Activated naive CD4-positive, alpha-beta T cell treated with anti-CD3 and anti-CD28 coated beads for 36 hours (primary cell): ENCODE results near the gene CLEC18B. TPM values are rescaled to one million over a fixed set of nuclear protein-coding genes. Genes with fewer than 3 reads are reported as not detected.
"Not testable (repeated sequence)": the region's sequence is repeated elsewhere in the genome, so short reads cannot be mapped to it uniquely, and the experiment has no call there.

ENCODE experiments used
- CTCF ChIA-PET: fragments of 350-600 bp; sonication (Branson Sonifier 250); formaldehyde crosslinking; loops from one replicate; lab custom pipeline; 2021; ENCODE audit warnings: antibody characterized with exemption; lab: Charles Lee
- DNase-seq: peaks from one replicate; pipeline ENCODE4 v3.0.0-alpha.2; 2020
- H3K27ac Mint-ChIP-seq: one replicate; pipeline ENCODE4 v1.8.0; 2021; ENCODE audit warnings: mild to moderate bottlenecking, mixed read lengths
- H3K27me3 Mint-ChIP-seq: one replicate; pipeline ENCODE4 v1.8.0; 2021; ENCODE audit warnings: low read depth, mixed read lengths
- H3K36me3 Mint-ChIP-seq: one replicate; pipeline ENCODE4 v1.8.0; 2021; ENCODE audit warnings: low read depth, mixed read lengths
- H3K4me1 Mint-ChIP-seq: one replicate; pipeline ENCODE4 v1.8.0; 2021; ENCODE audit warnings: low read depth, mixed read lengths
- H3K4me3 Mint-ChIP-seq: one replicate; pipeline ENCODE4 v1.8.0; 2021; ENCODE audit warnings: mild to moderate bottlenecking, moderate library complexity, mixed read lengths
- H3K9me3 Mint-ChIP-seq: one replicate; pipeline ENCODE4 v1.8.0; 2021; ENCODE audit warnings: mixed read lengths
- intact Hi-C: fragments of 100-400 bp; cut with micrococcal nuclease; formaldehyde crosslinking; loops from one replicate; pipeline ENCODE4 v1.15.1; 2023
- total RNA-seq, 2 experiments: library from RNA; stranded (reverse); gene quantifications; one replicate each; pipeline ENCODE4 v1.2.3, GENCODE V29; 2021

Gene CLEC18B
- total RNA-seq, 2 experiments from 2014 or later, result not detected

DNA sequence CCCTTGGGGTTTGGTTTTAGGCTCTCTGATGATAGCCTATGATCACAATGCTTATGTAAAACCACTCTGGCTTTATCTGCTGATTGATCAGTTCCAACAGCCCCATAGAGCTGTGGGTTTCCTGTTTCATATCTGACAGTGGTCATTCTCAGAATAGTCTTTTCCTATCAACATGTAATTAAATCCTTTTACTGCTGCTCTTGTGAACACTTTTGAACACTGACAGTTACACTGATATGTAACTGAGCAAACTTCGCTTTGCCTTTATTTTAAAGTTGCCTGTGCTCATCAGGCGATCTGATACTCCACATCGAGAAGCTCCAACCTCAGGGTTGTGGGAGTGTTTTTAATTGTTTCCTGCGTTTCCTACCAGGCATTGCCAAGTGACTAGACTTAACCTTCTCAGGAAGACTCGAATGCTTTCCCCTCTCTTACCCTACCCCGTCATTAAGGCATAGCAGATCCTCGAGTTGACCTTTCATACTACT, 17.3 kb upstream of the CLEC18B start:
- Mint-ChIP-seq H3K27me3 (no peaks in the 10 kb centered on the region), H3K9me3 (peaks cover 14% of the 10 kb centered on the region), H3K27ac (no peak overlapping the region), H3K4me1 (peaks cover 9% of the 10 kb centered on the region), H3K36me3 (peaks cover 14% of the 10 kb centered on the region), H3K4me3 (no peak overlapping the region)
- CTCF ChIA-PET, result interaction anchor here (0.6 kb wide), 2 partner anchors 11 to 224 kb away, joined by 3 to 4 read pairs; no protein-coding TSS in a partner anchor
- intact Hi-C loops, result no loop called here
- DNase-seq, result no peak

GRCh38 chr16:74431516-74431915, 10.2 kb upstream of the CLEC18B start:
- no peak for DNase-seq
- no peaks in the 10 kb centered on the region for H3K4me1 Mint-ChIP-seq
- no peak overlapping the region for H3K4me3 Mint-ChIP-seq
- CTCF ChIA-PET, result interaction anchor here (0.6 to 0.8 kb wide), 2 partner anchors 50 to 120 kb away, joined by 3 to 4 read pairs; no protein-coding TSS in a partner anchor
- no peaks in the 10 kb centered on the region for H3K36me3 Mint-ChIP-seq
- H3K9me3 Mint-ChIP-seq, result peaks cover 9% of the 10 kb centered on the region
- H3K27me3 Mint-ChIP-seq, result no peaks in the 10 kb centered on the region
- no peak overlapping the region for H3K27ac Mint-ChIP-seq
- intact Hi-C loops, result loop anchor here (2.0 to 5.0 kb wide), 2 partner anchors 64 to 123 kb away; no protein-coding TSS in a partner anchor

- intact Hi-C loops, result loop anchor here (2.0 to 5.0 kb wide), 2 partner anchors 63 to 121 kb away; no protein-coding TSS in a partner anchor
- H3K36me3 Mint-ChIP-seq, H3K27ac Mint-ChIP-seq, H3K9me3 Mint-ChIP-seq, CTCF ChIA-PET, H3K4me3 Mint-ChIP-seq, H3K27me3 Mint-ChIP-seq, H3K4me1 Mint-ChIP-seq: not testable (repeated sequence)
- peak; percentile 66 for DNase-seq
Measured at GRCh38 chr16:74430036-74430712, 8.9 kb upstream of the CLEC18B start.

DNA sequence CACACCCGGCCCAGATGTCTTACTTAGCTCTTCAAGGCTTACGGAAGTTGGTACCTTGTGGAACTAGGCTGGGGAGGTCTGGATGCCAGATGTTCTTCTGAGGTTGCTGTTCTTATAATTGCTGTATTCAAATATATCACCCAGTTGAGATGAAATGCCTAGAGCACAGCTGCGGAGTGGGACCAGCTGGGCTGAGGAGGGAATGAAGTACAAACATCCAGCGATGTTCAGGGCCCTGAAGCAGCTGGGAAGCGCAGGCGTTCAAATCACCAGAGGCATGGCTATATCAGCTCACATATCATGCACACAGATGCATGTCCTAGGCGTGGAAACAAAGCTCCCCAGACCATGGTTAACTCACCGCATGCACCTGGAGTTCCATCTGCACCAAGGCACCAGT, 7.2 kb upstream of the CLEC18B start:
- DNase-seq, H3K4me3 Mint-ChIP-seq, H3K9me3 Mint-ChIP-seq, intact Hi-C loops, H3K4me1 Mint-ChIP-seq, H3K27ac Mint-ChIP-seq, H3K36me3 Mint-ChIP-seq, CTCF ChIA-PET, H3K27me3 Mint-ChIP-seq: not testable (repeated sequence)

DNA sequence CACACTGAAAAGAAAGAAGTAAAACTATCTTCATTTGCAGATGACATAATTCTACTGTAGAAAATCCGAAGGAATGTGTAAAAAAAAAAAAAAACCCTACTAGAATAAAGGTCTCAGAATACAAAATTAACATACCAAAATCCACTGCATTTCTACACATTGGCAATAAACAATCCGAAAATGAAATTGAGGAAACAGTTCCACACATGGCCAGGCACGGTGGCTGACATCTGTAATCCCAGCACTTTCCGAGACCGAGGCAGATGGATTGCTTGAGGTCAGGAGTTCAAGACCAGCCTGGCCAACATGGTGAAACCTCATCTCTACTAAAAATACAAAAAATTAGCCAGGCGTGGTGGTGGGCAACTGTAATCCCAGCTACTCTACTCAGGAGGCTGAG, 4.5 kb upstream of the CLEC18B start:
- H3K9me3 Mint-ChIP-seq, H3K27ac Mint-ChIP-seq, DNase-seq, intact Hi-C loops, H3K36me3 Mint-ChIP-seq, H3K4me3 Mint-ChIP-seq, CTCF ChIA-PET, H3K27me3 Mint-ChIP-seq, H3K4me1 Mint-ChIP-seq: not testable (repeated sequence)

GRCh38 chr16:74423721-74424120, 2.4 kb upstream of the CLEC18B start:
- DNase-seq, H3K4me1 Mint-ChIP-seq, H3K36me3 Mint-ChIP-seq, H3K4me3 Mint-ChIP-seq, H3K9me3 Mint-ChIP-seq, intact Hi-C loops, H3K27ac Mint-ChIP-seq, H3K27me3 Mint-ChIP-seq: not testable (repeated sequence)
- CTCF ChIA-PET, result interaction anchor here (0.6 kb wide), 1 partner anchor 679 kb away, joined by 7 read pairs; no protein-coding TSS in a partner anchor

- H3K27ac Mint-ChIP-seq, H3K27me3 Mint-ChIP-seq, intact Hi-C loops, H3K4me1 Mint-ChIP-seq, DNase-seq, H3K4me3 Mint-ChIP-seq, H3K9me3 Mint-ChIP-seq, CTCF ChIA-PET, H3K36me3 Mint-ChIP-seq: not testable (repeated sequence)
Measured at GRCh38 chr16:74422086-74422485, 808 bp upstream of the CLEC18B start.

GRCh38 chr16:74421482-74421785, 156 bp upstream of the CLEC18B start:
- H3K4me1 Mint-ChIP-seq, H3K9me3 Mint-ChIP-seq, H3K4me3 Mint-ChIP-seq, intact Hi-C loops, H3K36me3 Mint-ChIP-seq, H3K27me3 Mint-ChIP-seq, DNase-seq, H3K27ac Mint-ChIP-seq, CTCF ChIA-PET: not testable (repeated sequence)

DNA sequence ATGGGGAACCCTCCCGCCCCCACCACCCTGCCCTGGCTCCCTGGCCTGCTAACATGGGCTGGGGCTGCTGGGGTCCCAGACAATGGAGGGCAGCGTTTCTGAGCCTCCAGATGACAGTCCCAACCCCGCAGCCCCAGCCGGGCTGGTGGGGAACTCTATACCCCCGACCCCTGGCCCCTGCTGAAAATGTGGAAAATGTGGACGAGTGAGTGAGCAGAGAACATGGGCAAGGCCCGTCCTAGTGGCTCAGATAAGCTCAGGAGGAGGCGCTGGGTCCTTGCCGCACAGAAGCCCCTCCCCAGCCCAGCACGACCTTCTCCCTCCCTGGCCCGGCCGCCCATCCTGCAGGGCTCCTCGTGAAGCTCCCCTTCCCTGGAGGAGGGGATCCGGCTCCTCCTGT, 1.5 kb downstream of the CLEC18B start:
- H3K4me1 Mint-ChIP-seq, intact Hi-C loops, H3K9me3 Mint-ChIP-seq, H3K36me3 Mint-ChIP-seq, CTCF ChIA-PET, H3K27ac Mint-ChIP-seq, DNase-seq, H3K4me3 Mint-ChIP-seq, H3K27me3 Mint-ChIP-seq: not testable (repeated sequence)

DNA sequence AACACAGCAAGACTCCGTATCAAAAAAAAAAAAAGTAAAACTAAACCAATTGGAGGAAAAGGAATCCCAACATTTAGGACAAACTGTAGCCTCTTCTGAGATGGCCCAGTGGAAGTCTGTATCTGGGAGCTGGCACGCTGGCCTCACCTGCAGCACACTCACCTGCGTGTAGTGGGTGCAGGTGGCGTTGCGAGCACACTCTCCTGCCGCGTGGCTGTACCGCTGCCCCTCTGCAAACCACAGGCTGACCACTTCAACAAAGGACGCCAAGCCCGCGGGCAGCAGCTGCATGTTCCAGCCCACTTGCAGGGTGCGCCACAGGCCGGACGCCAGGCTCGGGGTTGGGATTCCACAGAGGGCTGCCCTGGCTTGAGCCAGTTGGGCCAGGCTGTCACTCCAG, 3.4 kb downstream of the CLEC18B start:
- CTCF ChIA-PET, H3K4me1 Mint-ChIP-seq, H3K27me3 Mint-ChIP-seq, H3K9me3 Mint-ChIP-seq, H3K27ac Mint-ChIP-seq, DNase-seq, H3K4me3 Mint-ChIP-seq, intact Hi-C loops, H3K36me3 Mint-ChIP-seq: not testable (repeated sequence)

- H3K4me3 Mint-ChIP-seq, H3K4me1 Mint-ChIP-seq, CTCF ChIA-PET, H3K27me3 Mint-ChIP-seq, DNase-seq, H3K36me3 Mint-ChIP-seq, H3K27ac Mint-ChIP-seq, H3K9me3 Mint-ChIP-seq, intact Hi-C loops: not testable (repeated sequence)
Measured at GRCh38 chr16:74413920-74414319, 7.4 kb downstream of the CLEC18B start.

DNA sequence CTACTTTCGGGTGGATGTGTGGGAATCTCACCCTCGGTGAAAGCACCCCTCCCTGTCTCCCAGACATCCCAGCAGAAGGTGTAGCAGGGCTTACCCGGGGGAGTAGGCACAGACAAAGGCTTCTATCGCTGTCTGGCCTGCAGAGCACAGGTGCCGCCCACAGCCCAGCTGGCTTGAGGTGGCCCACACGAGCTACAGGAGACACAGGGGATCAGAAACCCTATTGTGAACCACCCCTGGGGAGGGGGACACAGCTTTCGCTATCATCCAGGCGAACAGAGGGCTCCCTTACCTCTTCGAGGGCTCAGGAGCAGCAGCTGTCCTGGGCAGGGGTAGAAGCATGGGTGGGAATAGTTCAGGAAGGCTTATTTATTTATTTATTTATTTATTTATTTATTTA, 7.8 kb downstream of the CLEC18B start:
- H3K36me3 Mint-ChIP-seq, H3K9me3 Mint-ChIP-seq, CTCF ChIA-PET, H3K4me3 Mint-ChIP-seq, H3K27me3 Mint-ChIP-seq, H3K27ac Mint-ChIP-seq, intact Hi-C loops, DNase-seq, H3K4me1 Mint-ChIP-seq: not testable (repeated sequence)

DNA sequence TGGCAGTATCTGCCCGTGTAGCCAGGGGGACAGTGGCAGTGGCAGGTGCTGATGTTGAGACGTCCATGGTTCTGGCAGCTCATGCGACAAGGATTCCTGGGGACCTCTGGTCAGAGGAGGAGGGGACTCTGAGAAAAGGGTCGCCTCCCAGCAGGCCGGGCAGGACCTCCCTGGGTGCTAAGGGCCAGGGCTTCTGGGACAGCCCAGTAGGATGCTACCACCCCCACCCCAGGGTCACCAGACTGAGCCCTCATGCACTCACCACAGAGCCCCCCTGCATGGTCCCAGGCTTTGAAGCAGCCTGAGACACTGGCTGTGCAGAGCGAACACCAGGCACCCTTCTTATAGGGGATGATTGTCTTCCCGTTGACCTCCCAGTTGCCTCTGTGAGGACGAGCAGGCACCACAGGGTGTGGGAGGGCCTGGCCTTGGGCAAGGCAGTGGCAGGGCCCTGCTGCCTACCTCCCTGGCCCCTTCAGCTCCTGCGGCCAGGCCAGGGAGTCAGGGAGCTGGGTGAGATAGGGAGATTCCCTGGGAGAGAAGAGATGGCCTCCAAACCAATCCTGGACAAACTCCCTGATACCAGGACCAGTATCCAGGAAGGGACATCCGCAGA, 8.4 kb downstream of the CLEC18B start:
- H3K4me1 Mint-ChIP-seq, H3K36me3 Mint-ChIP-seq, CTCF ChIA-PET, H3K27me3 Mint-ChIP-seq, H3K4me3 Mint-ChIP-seq, DNase-seq, H3K9me3 Mint-ChIP-seq, intact Hi-C loops, H3K27ac Mint-ChIP-seq: not testable (repeated sequence)
